GM19463 (cell line): ENCODE data around the gene RPL13.
"Not testable (repeated sequence)": the region's sequence is repeated elsewhere in the genome, so short reads cannot be mapped to it uniquely, and the experiment has no call there.

Experiments used
- ATAC-seq: cut with Tn5 transposase; IDR thresholded peaks from one replicate; pipeline ENCODE4 v1.9.1; 2021; ENCODE audit warnings: mild to moderate bottlenecking, moderate library complexity; ENCODE audit not compliant: unreplicated experiment

Gene RPL13

GRCh38 chr16:89562939-89563338, 2.5 kb downstream of the RPL13 start:
- ATAC-seq, result no peak

DNA sequence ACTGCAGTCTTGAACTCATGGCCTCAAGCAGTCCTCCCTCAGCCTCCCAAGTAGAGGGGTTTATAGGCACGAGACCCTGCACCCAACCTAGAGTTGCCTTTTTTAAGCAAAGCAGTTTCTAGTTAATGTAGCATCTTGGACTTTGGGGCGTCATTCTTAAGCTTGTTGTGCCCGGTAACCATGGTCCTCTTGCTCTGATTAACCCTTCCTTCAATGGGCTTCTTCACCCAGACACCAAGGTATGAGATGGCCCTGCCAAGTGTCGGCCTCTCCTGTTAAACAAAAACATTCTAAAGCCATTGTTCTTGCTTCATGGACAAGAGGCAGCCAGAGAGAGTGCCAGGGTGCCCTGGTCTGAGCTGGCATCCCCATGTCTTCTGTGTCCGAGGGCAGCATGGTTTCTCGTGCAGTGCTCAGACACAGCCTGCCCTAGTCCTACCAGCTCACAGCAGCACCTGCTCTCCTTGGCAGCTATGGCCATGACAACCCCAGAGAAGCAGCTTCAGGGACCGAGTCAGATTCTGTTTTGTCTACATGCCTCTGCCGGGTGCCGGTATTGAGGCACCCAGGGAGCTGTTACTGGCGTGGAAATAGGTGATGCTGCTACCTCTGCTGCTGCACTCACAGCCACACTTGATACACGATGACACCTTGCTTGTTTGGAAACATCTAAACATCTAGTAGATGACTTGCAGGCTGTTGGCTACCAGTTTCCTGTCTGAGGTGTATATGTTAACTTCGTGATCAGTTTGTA, 3.3 kb downstream of the RPL13 start:
- no peak for ATAC-seq

- no peak for ATAC-seq
Observed at GRCh38 chr16:89564476-89565255, 4.2 kb downstream of the RPL13 start.

- ATAC-seq, result no peak
Observed at GRCh38 chr16:89565256-89565505, 4.7 kb downstream of the RPL13 start.

DNA sequence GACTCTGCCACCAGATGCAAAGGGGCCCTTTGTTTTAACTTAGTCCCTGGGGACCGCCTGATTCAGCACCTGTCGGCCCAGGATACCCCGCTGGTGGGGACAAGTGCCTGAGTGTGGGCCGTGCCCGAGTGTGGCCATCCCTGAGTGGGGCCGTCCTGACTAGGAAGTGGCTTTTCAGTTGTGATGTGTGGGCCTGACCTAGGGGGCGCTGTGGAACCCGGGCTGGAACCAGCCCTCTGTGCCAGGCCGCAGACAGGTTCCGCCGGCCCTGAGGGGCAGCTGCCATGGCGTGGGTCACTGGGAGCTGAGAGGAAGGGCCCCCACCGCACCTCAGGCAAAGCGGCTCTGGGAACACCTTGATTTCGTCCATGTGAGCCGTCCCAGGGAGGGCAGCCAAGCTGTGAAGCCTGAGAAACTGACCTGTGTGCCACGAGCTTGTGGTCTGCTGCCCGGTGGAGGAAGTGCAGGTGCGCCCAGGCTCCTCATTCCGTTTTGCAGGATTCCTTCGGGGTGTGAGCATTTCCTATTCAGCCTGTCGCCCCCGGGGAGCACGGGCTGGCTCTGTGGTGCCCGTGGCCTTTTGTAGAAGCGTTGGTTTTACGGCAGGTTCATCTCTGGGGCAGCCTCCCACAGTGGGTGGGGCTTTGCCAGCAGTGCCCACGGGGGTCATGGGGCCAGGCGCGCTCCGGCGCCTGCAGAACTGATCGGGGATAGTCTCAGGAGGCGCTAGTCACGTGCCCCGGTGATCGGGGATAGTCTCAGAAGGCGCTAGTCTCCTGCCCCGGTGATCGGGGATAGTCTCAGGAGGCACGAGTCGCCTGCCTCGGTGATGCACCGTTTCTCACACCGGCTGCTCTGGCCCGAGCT, 5.3 kb downstream of the RPL13 start:
- ATAC-seq, result no peak

- ATAC-seq, result no peak
Observed at GRCh38 chr16:89567656-89568594, 7.4 kb downstream of the RPL13 start.

GRCh38 chr16:89569506-89570341, 9.2 kb downstream of the RPL13 start:
- no peak for ATAC-seq

DNA sequence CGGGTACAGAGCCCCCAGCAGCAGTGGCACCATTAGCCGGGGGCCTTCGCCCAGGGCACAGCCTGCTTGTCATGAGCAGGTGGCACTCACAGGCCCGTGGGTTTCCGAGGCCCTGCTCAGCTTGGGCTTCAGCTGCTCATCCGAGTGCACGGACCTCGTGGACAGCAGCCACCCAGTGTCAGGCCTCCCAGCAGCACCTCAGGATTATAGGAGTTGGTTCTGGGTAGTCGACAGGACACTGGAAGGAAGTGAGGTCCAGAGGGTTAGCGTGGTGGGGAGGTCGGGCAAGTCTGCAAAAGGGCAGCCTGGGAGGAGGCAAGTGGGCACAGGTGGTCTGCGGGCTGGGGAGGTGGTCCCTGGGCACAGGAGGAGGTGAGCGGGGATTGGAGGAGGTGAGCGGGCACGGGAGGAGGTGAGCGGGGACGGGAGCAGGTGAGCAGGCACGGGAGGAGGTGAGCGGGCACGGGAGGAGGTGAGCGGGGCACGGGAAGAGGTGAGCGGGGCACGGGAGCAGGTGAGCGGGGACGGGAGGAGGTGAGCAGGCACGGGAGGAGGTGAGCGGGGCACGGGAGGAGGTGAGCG, 10.0 kb downstream of the RPL13 start:
- no peak for ATAC-seq

GRCh38 chr16:89570983-89571598, 10.6 kb downstream of the RPL13 start:
- ATAC-seq, result not testable (repeated sequence)

GRCh38 chr16:89571636-89572035, 11.2 kb downstream of the RPL13 start:
- no peak for ATAC-seq

DNA sequence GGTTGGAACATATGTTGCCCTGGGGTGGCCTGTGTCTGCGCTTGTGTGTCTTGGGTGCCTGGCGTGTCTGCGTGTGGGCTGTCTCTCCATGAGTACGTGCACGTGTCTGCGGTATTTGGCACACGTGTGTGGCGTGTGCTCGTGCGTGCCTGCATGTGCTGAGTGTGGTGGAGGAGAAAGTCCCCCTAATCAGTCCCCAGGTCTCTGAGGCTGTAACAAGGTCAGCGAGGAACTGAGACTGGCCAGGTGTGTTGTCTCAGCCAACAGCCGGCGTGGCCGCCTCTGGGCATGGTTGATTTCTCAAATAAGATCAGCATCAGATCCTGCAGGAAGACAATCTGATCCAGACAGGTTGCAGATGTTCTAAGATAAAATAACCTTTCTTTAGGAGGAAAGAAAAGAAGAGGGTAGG, 11.6 kb downstream of the RPL13 start:
- no peak for ATAC-seq

- ATAC-seq, result no peak
Observed at GRCh38 chr16:89572485-89573205, 12.2 kb downstream of the RPL13 start.

DNA sequence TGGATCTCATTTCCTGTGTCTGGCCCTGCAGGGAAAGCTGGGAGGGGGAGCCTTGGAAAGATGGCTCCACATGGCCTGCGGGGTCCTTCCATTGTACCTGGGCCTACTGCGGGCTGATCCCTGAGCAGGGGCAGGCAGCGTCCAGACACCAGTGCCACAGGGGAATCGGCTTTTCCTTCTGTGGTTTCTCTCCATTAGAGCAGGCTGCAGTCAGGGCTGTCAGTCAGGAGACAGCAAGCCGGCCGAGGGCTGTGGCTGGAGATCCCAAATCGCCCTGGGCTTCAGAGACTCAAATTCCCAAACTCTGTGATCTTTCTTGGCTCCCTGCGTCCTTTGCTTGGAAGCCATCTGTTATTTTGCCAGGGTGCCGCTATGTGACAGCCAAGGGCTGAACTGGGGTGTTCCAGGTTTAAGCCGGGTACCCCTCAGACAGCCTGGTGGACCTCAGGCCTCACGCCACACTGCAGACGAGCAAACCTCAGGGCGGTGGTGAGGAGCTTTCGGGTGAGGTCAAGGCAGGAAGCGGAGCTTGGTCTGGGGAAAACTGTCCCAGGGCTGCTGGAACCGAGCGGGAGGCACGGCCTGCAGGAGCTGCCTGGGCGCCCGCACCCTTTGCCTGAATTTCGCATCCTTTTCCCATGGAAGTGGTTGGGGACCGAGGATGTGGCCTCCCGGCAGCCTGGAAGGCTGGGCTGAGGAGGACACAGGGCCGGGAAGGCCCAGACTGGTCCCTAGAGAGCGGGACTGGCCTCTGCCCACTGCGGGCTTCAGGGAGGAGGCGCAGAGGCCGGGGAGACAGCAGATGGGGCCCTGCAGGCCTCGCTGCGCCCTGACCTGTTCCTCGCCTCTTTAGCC, 13.6 kb downstream of the RPL13 start:
- ATAC-seq, result no peak

- ATAC-seq, result no peak
Observed at GRCh38 chr16:89574681-89575246, 14.3 kb downstream of the RPL13 start.

GRCh38 chr16:89575247-89576152, 15.0 kb downstream of the RPL13 start, which contains the start of gene CPNE7:
CPNE7 (plus strand) TSS chr16:89575758; CDS start chr16:89575898, 140 bp downstream.
- no peak for ATAC-seq
